Ishikawa (cell line): ENCODE measurements around the gene CHST11.

Experiments
- CEBPB ChIP-seq: IDR thresholded peaks from 2 replicates; pipeline ENCODE4 v1.6.1; 2012
- CREB1 ChIP-seq: IDR thresholded peaks from 2 replicates; pipeline ENCODE4 v1.6.1; 2012; ENCODE audit warnings: low read depth
- EGR1 ChIP-seq: IDR thresholded peaks from 2 replicates; pipeline ENCODE4 v1.6.1; 2012
- EP300 ChIP-seq: IDR thresholded peaks from 2 replicates; pipeline ENCODE4 v1.6.1; 2012; ENCODE audit warnings: borderline replicate concordance
- FOXM1 ChIP-seq: IDR thresholded peaks from 2 replicates; pipeline ENCODE4 v1.6.1; 2012; ENCODE audit warnings: low read depth, borderline replicate concordance
- NFIC ChIP-seq: IDR thresholded peaks from 2 replicates; pipeline ENCODE4 v1.6.1; 2012
- RAD21 ChIP-seq: IDR thresholded peaks from 2 replicates; pipeline ENCODE4 v1.6.1; 2012; ENCODE audit warnings: low read depth
- TAF1 ChIP-seq: IDR thresholded peaks from 2 replicates; pipeline ENCODE4 v1.6.1; 2012; ENCODE audit warnings: low read depth, mild to moderate bottlenecking
- TCF12 ChIP-seq: IDR thresholded peaks from 2 replicates; pipeline ENCODE4 v1.6.1; 2012; ENCODE audit warnings: low read depth
- TEAD4 ChIP-seq: IDR thresholded peaks from 2 replicates; pipeline ENCODE4 v1.6.1; 2012
- YY1 ChIP-seq: IDR thresholded peaks from 2 replicates; pipeline ENCODE4 v1.6.1; 2012; ENCODE audit warnings: low read depth
- ZBTB7A ChIP-seq: IDR thresholded peaks from 2 replicates; pipeline ENCODE4 v1.6.1; 2012; ENCODE audit warnings: low read depth
- TF ChIP-seq, protein P1 (sequence below): IDR thresholded peaks from 2 replicates; pipeline ENCODE4 v1.6.1; 2012
- TF ChIP-seq, protein P2 (sequence below): IDR thresholded peaks from 2 replicates; pipeline ENCODE4 v1.6.1; 2012
- TF ChIP-seq, protein P3 (sequence below): IDR thresholded peaks from 2 replicates; pipeline ENCODE4 v1.6.1; 2012; ENCODE audit warnings: low read depth, mild to moderate bottlenecking

Gene CHST11

DNA sequence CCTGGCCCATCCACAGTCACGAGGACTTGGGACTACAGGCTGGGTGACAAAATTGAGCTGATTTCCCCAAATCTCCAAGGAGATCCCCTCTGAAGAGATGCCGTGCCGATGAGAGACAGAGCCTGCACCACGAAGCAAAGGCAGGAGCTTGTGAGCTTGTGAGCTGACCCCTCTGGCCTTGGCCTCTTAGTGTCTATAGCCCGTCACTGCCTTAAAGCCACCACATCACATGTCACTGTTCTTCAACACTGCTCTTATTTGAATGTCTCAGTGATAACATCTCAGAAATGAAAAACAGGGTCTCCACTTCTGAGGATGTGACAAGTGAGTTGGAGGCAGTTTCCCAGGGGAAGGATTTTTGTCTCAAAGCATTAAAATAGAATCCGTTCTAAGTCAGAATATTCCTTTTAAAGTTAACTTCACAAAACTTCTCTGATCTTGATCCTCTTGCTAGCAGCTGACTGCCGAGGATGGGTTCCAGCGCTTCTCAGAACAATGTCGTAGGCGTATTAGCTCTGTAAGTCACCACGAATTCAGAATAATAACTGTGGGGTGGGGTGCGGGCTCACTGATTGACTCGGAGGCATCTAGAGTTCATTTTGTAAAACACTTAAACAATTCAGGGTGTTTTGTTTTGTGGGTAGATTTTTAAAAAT, 37.5 kb downstream of the CHST11 start:
- no peak for TF ChIP-seq CEBPB
- TF ChIP-seq, protein P1, sequence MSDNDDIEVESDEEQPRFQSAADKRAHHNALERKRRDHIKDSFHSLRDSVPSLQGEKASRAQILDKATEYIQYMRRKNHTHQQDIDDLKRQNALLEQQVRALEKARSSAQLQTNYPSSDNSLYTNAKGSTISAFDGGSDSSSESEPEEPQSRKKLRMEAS = no peak
- TF ChIP-seq EP300 = no peak
- TF ChIP-seq CREB1 = no peak
- TF ChIP-seq, protein P2, sequence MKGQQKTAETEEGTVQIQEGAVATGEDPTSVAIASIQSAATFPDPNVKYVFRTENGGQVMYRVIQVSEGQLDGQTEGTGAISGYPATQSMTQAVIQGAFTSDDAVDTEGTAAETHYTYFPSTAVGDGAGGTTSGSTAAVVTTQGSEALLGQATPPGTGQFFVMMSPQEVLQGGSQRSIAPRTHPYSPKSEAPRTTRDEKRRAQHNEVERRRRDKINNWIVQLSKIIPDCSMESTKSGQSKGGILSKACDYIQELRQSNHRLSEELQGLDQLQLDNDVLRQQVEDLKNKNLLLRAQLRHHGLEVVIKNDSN = no peak
- no peak for TF ChIP-seq ZBTB7A
- TF ChIP-seq EGR1 = no peak
- no peak for TF ChIP-seq NFIC
- TF ChIP-seq, protein P3, sequence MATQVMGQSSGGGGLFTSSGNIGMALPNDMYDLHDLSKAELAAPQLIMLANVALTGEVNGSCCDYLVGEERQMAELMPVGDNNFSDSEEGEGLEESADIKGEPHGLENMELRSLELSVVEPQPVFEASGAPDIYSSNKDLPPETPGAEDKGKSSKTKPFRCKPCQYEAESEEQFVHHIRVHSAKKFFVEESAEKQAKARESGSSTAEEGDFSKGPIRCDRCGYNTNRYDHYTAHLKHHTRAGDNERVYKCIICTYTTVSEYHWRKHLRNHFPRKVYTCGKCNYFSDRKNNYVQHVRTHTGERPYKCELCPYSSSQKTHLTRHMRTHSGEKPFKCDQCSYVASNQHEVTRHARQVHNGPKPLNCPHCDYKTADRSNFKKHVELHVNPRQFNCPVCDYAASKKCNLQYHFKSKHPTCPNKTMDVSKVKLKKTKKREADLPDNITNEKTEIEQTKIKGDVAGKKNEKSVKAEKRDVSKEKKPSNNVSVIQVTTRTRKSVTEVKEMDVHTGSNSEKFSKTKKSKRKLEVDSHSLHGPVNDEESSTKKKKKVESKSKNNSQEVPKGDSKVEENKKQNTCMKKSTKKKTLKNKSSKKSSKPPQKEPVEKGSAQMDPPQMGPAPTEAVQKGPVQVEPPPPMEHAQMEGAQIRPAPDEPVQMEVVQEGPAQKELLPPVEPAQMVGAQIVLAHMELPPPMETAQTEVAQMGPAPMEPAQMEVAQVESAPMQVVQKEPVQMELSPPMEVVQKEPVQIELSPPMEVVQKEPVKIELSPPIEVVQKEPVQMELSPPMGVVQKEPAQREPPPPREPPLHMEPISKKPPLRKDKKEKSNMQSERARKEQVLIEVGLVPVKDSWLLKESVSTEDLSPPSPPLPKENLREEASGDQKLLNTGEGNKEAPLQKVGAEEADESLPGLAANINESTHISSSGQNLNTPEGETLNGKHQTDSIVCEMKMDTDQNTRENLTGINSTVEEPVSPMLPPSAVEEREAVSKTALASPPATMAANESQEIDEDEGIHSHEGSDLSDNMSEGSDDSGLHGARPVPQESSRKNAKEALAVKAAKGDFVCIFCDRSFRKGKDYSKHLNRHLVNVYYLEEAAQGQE = no peak
- TF ChIP-seq YY1 = no peak

DNA sequence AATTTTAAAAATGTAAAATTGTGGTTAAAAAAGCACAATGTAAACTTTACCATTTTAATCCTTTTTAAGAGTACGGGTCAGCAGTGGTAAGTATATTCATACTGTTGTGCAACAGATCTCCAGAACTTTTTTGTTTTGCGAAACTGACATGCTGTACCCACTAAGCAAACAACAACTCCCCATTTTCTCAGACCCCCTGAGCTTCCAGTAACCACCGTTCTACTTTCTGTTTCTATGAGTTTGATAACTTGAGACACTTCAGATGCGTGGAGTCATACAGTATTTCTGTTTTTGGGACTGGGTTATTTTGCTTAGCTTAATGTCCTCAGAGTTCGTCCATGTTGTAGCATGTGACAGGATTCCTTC, 38.0 kb downstream of the CHST11 start:
- TF ChIP-seq TAF1 = no peak
- TF ChIP-seq, protein P2 = no peak
- no peak for TF ChIP-seq RAD21
- no peak for TF ChIP-seq TCF12
- TF ChIP-seq CREB1 = no peak
- no peak for TF ChIP-seq FOXM1
- TF ChIP-seq TEAD4 = no peak
- no peak for TF ChIP-seq EGR1

DNA sequence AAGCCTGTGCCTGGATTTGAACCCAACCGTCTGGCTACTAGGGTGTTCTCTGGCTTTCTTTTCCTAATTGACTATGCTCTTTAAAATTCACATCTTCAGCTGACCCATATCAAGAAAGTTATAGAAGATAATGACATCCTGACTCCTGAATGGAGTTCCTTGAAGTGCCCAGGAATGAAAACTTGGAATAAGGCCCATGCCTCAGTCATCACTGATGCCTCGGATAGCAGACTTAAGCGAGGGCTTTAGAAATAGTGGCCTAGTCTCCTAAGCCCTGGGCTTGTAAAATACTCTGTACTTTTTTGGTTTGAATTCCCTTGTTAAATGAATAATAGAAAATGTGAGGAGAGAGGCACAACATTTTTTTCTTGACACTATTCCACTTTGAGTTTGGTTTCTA, 39.0 kb downstream of the CHST11 start:
- TF ChIP-seq FOXM1 = no peak
- no peak for TF ChIP-seq ZBTB7A
- no peak for TF ChIP-seq TAF1
- TF ChIP-seq, protein P1 = no peak

DNA sequence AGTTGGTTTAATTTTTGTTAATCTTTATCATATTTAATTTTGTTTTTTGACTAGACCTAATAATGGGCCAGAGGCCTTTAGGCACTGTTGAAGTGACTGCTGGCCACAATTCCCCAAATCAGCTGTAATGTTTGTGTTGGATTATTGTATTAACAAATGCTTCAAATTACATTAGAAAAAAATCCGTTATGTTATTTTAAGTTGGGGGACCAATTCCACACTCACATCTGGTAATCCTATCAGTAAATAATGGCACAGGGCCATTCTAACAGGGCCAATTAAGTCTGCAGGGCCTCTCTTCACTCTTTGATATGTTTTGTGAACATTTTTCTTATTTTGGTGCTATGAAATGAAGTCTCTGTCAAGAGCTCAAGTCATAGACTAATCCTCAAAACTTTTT, 39.6 kb downstream of the CHST11 start:
- TF ChIP-seq, protein P1 = no peak
- TF ChIP-seq EP300 (no peak), CREB1 (no peak), TEAD4 (no peak), ZBTB7A (no peak)
- TF ChIP-seq, protein P2 = no peak
- TF ChIP-seq, protein P3 = no peak

DNA sequence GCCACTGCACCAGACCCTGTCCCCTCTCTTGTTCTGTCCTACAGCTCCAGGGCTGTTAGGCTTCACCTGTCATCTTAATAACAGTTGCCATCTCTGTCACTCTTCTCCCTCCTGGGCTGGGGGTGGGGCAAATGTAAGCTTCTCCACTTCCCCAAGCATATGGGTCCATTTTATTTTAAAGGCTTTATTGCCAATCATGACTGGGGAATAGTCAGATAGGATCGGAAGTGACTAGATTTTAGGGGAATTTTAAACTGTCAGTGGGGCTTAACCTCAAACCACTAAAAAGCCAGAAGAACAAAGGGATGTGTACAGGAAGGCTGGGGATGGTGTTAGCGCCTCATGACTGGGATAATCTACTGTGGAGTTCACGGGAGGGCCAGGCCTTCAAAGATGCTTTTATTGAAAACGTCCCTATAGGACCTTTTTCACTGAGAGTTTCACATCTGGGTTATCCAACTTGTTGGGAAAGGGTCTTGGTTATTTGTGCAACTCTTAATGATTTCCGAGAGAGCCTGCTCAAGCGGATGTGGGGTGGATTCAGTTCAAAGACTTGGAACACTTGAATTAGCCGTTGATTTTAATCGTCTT, 41.6 kb downstream of the CHST11 start:
- TF ChIP-seq EP300 = no peak
- TF ChIP-seq EGR1 = no peak
- TF ChIP-seq, protein P2 = no peak
- TF ChIP-seq YY1 = no peak
- TF ChIP-seq, protein P3 = no peak
- TF ChIP-seq, protein P1 = no peak
- no peak for TF ChIP-seq NFIC
- TF ChIP-seq ZBTB7A = no peak
- TF ChIP-seq RAD21 = no peak
- no peak for TF ChIP-seq TAF1
- no peak for TF ChIP-seq CREB1
- TF ChIP-seq CEBPB = no peak
- no peak for TF ChIP-seq TEAD4
